SK-N-SH (cell line): ENCODE results near the gene FAM50B. TPM values are rescaled to one million over a fixed set of nuclear protein-coding genes. Genes with fewer than 3 reads are reported as not detected.
A peak's percentile ranks its signal among the peaks of the same experiment; 100 is the strongest.

Experiments used
- CTCF ChIA-PET: fragments of 300-600, 350-600 bp; formaldehyde crosslinking; extraction: SDS; loops from one replicate; lab custom pipeline; 2021; lab: Yijun Ruan, JAX
- POLR2A ChIA-PET: fragments of 350-600 bp; sonication (Branson Sonifier 250); formaldehyde crosslinking; extraction: SDS; loops from one replicate; lab custom pipeline; 2020; ENCODE audit warnings: antibody characterized with exemption, inconsistent platforms; lab: Yijun Ruan, JAX
- DNase-seq: peaks from one replicate; pipeline ENCODE4 v3.0.0; 2012
- H2AFZ ChIP-seq: fragments of 200-600 bp; sonication (generic); 2 replicates; pipeline ENCODE4 v1.8.1; 2016; ENCODE audit warnings: antibody characterized with exemption, mild to moderate bottlenecking, low read depth
- H3F3A ChIP-seq: fragments of 200-600 bp; sonication (generic); replicated peaks from 2 replicates; pipeline ENCODE3; 2016; ENCODE audit warnings: antibody characterized with exemption, mild to moderate bottlenecking; ENCODE audit not compliant: insufficient read depth
- H3K27ac ChIP-seq, 2 experiments: fragments of 200-500 bp in 1 of 2; fragments of 200-600 bp in 1 of 2; sonication (Bioruptor generic) in 1 of 2; sonication (generic), shearing (Covaris generic) in 1 of 2; 2 replicates each; pipeline versions ENCODE4 v1.5.1 to v1.6.1; 2014 to 2016; ENCODE audit warnings: low read depth in 2 of 2, inconsistent platforms in 1 of 2, low read length in 1 of 2, mild to moderate bottlenecking in 1 of 2, mixed read lengths in 1 of 2
- H3K27me3 ChIP-seq: fragments of 200-600 bp; sonication (generic), shearing (Covaris generic); 2 replicates; pipeline ENCODE4 v1.6.1; 2016; ENCODE audit warnings: mixed run types; ENCODE audit not compliant: insufficient read depth
- H3K36me3 ChIP-seq, 2 experiments: fragments of 200-500 bp in 1 of 2; fragments of 200-600 bp in 1 of 2; sonication (Bioruptor generic) in 1 of 2; sonication (generic) in 1 of 2; replicated peaks in 1 of 2; 2 replicates each; pipeline versions ENCODE3 to v1.5.1; 2014 to 2016; ENCODE audit warnings: low read length in 1 of 2, mild to moderate bottlenecking in 1 of 2; ENCODE audit not compliant: insufficient read depth in 2 of 2, control insufficient read depth in 1 of 2
- H3K4me1 ChIP-seq, 2 experiments: fragments of 200-500 bp in 1 of 2; fragments of 200-600 bp in 1 of 2; sonication (Bioruptor generic) in 1 of 2; sonication (generic), shearing (Covaris generic) in 1 of 2; 2 replicates each; pipeline versions ENCODE4 v1.5.1 to v1.6.1; 2014 to 2016; ENCODE audit warnings: low read depth in 1 of 2, low read length in 1 of 2, mixed run types in 1 of 2; ENCODE audit not compliant: insufficient read depth in 2 of 2, control insufficient read depth in 1 of 2
- H3K4me2 ChIP-seq: fragments of 200-600 bp; sonication (generic), shearing (Covaris generic); 2 replicates; pipeline ENCODE4 v1.6.1; 2017; ENCODE audit warnings: mixed run types
- H3K4me3 ChIP-seq, 2 experiments: fragments of 200-500 bp in 1 of 2; fragments of 200-600 bp in 1 of 2; sonication (Bioruptor generic) in 1 of 2; sonication (generic), shearing (Covaris generic) in 1 of 2; 2 replicates each; pipeline versions ENCODE4 v1.5.1 to v1.8.1; 2014 to 2016; ENCODE audit warnings: low read depth in 2 of 2, inconsistent platforms in 1 of 2, low read length in 1 of 2, mild to moderate bottlenecking in 1 of 2, mixed read lengths in 1 of 2, moderate library complexity in 1 of 2
- H3K79me2 ChIP-seq: fragments of 200-600 bp; sonication (generic); 2 replicates; pipeline ENCODE4 v1.8.1; 2017; ENCODE audit warnings: mild to moderate bottlenecking; ENCODE audit not compliant: insufficient read depth
- H3K9ac ChIP-seq: fragments of 200-600 bp; sonication (generic); 2 replicates; pipeline ENCODE4 v1.6.1; 2017; ENCODE audit warnings: mixed run types
- H3K9me2 ChIP-seq: fragments of 200-600 bp; sonication (generic); 2 replicates; pipeline ENCODE4 v1.6.1; 2017; ENCODE audit warnings: mixed run types
- H3K9me3 ChIP-seq: fragments of 200-600 bp; sonication (generic); 2 replicates; pipeline ENCODE4 v1.6.1; 2017; ENCODE audit warnings: mixed run types, mild to moderate bottlenecking, moderate library complexity
- H4K20me1 ChIP-seq: fragments of 200-600 bp; sonication (generic); 2 replicates; pipeline ENCODE4 v1.6.1; 2017; ENCODE audit warnings: mild to moderate bottlenecking, mixed run types; ENCODE audit not compliant: insufficient read depth
- CHD2 ChIP-seq: fragments of 150-350 bp; IDR thresholded peaks from 2 replicates; pipeline ENCODE4 v1.6.1; 2018; ENCODE audit warnings: low read length; ENCODE audit not compliant: partially characterized antibody
- ELF1 ChIP-seq: IDR thresholded peaks from 2 replicates; pipeline ENCODE4 v1.4.0; 2012
- EZH2phosphoT487 ChIP-seq: fragments of 200-600 bp; sonication (generic); IDR thresholded peaks from 2 replicates; pipeline ENCODE4 v1.6.1; 2017; ENCODE audit warnings: low read depth, mixed run types, mild to moderate bottlenecking, antibody characterized with exemption, moderate library complexity, borderline replicate concordance
- FOXM1 ChIP-seq: IDR thresholded peaks from 2 replicates; pipeline ENCODE4 v1.4.0; 2012; ENCODE audit warnings: low read depth, mild to moderate bottlenecking
- GABPA ChIP-seq: IDR thresholded peaks from 2 replicates; pipeline ENCODE4 v1.4.0; 2012; ENCODE audit warnings: low read depth, mild to moderate bottlenecking
- JUND ChIP-seq: IDR thresholded peaks from 2 replicates; pipeline ENCODE4 v1.4.0; 2012
- MAX ChIP-seq: IDR thresholded peaks from 2 replicates; pipeline ENCODE4 v1.4.0; 2012; ENCODE audit warnings: low read depth
- MXI1 ChIP-seq: IDR thresholded peaks from 2 replicates; pipeline ENCODE4 v1.6.1; 2012; ENCODE audit warnings: mild to moderate bottlenecking, low read depth, low read length, improper control_type of control experiment
- NRF1 ChIP-seq: IDR thresholded peaks from 2 replicates; pipeline ENCODE4 v1.6.1; 2012; ENCODE audit warnings: low read depth, mild to moderate bottlenecking, low read length
- POLR2AphosphoS5 ChIP-seq: IDR thresholded peaks from 2 replicates; pipeline ENCODE4 v1.6.1; 2012; ENCODE audit warnings: low read depth, low read length
- RAD21 ChIP-seq: IDR thresholded peaks from 2 replicates; pipeline ENCODE4 v1.6.1; 2012; ENCODE audit warnings: mild to moderate bottlenecking, low read length
- SIN3A ChIP-seq: IDR thresholded peaks from 2 replicates; pipeline ENCODE4 v1.6.1; 2012; ENCODE audit warnings: low read depth, mild to moderate bottlenecking, low read length, moderate library complexity, borderline replicate concordance
- SMC3 ChIP-seq: IDR thresholded peaks from 2 replicates; pipeline ENCODE4 v1.6.1; 2012; ENCODE audit warnings: low read depth, low read length, improper control_type of control experiment
- TAF1 ChIP-seq: IDR thresholded peaks from 2 replicates; pipeline ENCODE4 v1.6.1; 2012; ENCODE audit warnings: low read depth, mild to moderate bottlenecking, low read length, moderate library complexity, borderline replicate concordance
- USF1 ChIP-seq: IDR thresholded peaks from 2 replicates; pipeline ENCODE4 v1.4.0; 2012; ENCODE audit warnings: low read depth, borderline replicate concordance
- ZBTB33 ChIP-seq: IDR thresholded peaks from 2 replicates; pipeline ENCODE4 v1.4.0; 2012; ENCODE audit warnings: low read depth, borderline replicate concordance
- WGBS: methylation state at CpG from one replicate; pipeline ENCODE4 v1.1.6; 2017; ENCODE audit warnings: low lambda C conversion rate; 5-methylcytosine and 5-hydroxymethylcytosine counted together
- polyA plus RNA-seq, 3 experiments: library from polyadenylated mRNA; depleted of rRNA; stranded (reverse); fragments of >200 nt; gene quantifications; 2 replicates each; pipeline ENCODE4 v1.2.3, GENCODE V29; 2012
- TF ChIP-seq, protein P1 (sequence below): fragments of 200-600 bp; sonication (generic); IDR thresholded peaks from 2 replicates; pipeline ENCODE4 v1.6.1; 2017; ENCODE audit warnings: antibody characterized with exemption, mild to moderate bottlenecking, moderate library complexity

FAM50B gene
- polyA plus RNA-seq (2012; rRNA removed) = 12.9 and 13.8 TPM in 2 replicates
- polyA plus RNA-seq (2012; cell fraction: cytosol; rRNA removed) = 8.0 and 10.9 TPM in 2 replicates
- polyA plus RNA-seq (2012; cell fraction: nucleus; rRNA removed) = 8.0 and 8.2 TPM in 2 replicates

DNA sequence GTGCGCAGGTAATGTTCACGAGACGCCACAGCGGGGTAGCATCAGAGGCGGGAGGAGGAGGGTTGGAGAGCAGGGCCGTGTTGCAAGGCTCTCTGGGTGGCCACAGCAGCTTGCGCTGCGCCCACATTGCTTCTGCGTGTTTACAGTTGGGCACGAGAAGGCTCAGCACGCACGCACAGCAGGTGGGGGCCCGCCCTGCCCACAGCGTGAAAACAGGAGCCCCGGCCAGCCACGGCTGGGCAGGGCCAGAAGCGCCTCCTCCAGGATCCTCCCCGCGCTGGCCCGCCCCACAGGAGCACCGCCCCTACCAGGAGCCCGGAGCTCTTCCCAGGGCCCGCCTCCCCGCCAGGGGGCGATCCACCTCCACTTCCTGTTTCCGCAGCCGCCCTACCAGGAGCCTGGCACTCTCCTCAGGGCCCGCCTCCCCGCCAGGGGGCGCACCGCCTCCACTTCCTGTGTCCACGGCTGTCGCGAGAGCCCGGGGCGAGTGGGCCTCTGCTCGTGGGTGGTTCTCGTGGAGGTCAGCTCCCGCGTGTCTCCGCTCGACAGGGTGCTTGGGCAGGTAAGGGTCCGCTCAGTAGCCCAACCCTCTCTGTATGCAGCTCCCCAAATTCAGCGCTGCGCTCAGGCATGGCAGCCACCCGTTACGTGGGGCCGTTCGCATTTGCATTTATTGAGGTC is at the start of gene FAM50B:
Gene FAM50B (plus strand): TSS at position 449 of the 681 bp plus-strand sequence. CDS start 439 bp downstream, outside the sequence.
- Histone ChIP-seq H3K36me3 (no peaks in the 10 kb centered on the region), H3K9me3 (no peaks in the 10 kb centered on the region), H3K9me2 (no peaks in the 10 kb centered on the region), H3K4me1 (peaks cover 8% of the 10 kb centered on the region in 2 experiments; a peak in 1 of 4 replicates), H3K27ac (peak within 1 kb of the TSS in 1 of 2 experiments; percentile 55; a peak in 1 of 4 replicates), H3K27me3 (no peaks in the 10 kb centered on the region), H2AFZ (peak within 1 kb of the TSS; percentile 77), H3K4me3 (peak within 1 kb of the TSS; percentile 54), H3K9ac (peak within 1 kb of the TSS; percentile 33; the same call in 1 of the 2 replicates), H3F3A (no peaks in the 10 kb centered on the region), H4K20me1 (no peaks in the 10 kb centered on the region), H3K79me2 (no peaks in the 10 kb centered on the region), H3K4me2 (peak within 1 kb of the TSS; percentile 63)
- 54% methylated on average over 17 of the region's 49 CpGs for whole genome bisulfite sequencing
- POLR2A ChIA-PET = interaction anchor here (1.1 kb wide), 1 partner anchor 286 kb away, joined by 4 read pairs; the partner anchor contains the start of gene ECI2
- CTCF ChIA-PET = interaction anchor here (0.6 to 3.2 kb wide), 62 partner anchors 8 to 1086 kb away, joined by 3 to 31 read pairs (median 5); a partner anchor contains a TSS
- peak; percentile 94 for DNase-seq
- TF ChIP-seq CHD2 = peak; percentile 98
- TF ChIP-seq FOXM1 = no peak
- TF ChIP-seq ELF1 = peak; percentile 80
- TF ChIP-seq USF1 = no peak
- TF ChIP-seq JUND = no peak
- no peak for TF ChIP-seq EZH2phosphoT487
- TF ChIP-seq GABPA = peak; percentile 73
- TF ChIP-seq POLR2AphosphoS5 = 0 out of 2 replicates have a peak, but pooled peaks have one; percentile 17
- TF ChIP-seq SMC3 = peak; percentile 83
- TF ChIP-seq MAX = peak; percentile 69
- TF ChIP-seq, protein P1, sequence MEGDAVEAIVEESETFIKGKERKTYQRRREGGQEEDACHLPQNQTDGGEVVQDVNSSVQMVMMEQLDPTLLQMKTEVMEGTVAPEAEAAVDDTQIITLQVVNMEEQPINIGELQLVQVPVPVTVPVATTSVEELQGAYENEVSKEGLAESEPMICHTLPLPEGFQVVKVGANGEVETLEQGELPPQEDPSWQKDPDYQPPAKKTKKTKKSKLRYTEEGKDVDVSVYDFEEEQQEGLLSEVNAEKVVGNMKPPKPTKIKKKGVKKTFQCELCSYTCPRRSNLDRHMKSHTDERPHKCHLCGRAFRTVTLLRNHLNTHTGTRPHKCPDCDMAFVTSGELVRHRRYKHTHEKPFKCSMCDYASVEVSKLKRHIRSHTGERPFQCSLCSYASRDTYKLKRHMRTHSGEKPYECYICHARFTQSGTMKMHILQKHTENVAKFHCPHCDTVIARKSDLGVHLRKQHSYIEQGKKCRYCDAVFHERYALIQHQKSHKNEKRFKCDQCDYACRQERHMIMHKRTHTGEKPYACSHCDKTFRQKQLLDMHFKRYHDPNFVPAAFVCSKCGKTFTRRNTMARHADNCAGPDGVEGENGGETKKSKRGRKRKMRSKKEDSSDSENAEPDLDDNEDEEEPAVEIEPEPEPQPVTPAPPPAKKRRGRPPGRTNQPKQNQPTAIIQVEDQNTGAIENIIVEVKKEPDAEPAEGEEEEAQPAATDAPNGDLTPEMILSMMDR = peak; percentile 80
- peak; percentile 57; the same call in 1 of the 2 replicates for TF ChIP-seq SIN3A
- TF ChIP-seq TAF1 = peak; percentile 22; the same call in 1 of the 2 replicates
- no peak for TF ChIP-seq NRF1
- TF ChIP-seq ZBTB33 = peak; percentile 93
- TF ChIP-seq MXI1 = peak; percentile 35; the same call in 1 of the 2 replicates
- TF ChIP-seq RAD21 = peak; percentile 62
